GM19438 (cell line): ENCODE data around the gene KCNQ5.
"Not testable (repeated sequence)": the region's sequence is repeated elsewhere in the genome, so short reads cannot be mapped to it uniquely, and the experiment has no call there.

ENCODE experiments used
- ATAC-seq: cut with Tn5 transposase; IDR thresholded peaks from one replicate; pipeline ENCODE4 v1.9.1; 2021; ENCODE audit warnings: low read depth; ENCODE audit not compliant: unreplicated experiment

The KCNQ5 gene

DNA sequence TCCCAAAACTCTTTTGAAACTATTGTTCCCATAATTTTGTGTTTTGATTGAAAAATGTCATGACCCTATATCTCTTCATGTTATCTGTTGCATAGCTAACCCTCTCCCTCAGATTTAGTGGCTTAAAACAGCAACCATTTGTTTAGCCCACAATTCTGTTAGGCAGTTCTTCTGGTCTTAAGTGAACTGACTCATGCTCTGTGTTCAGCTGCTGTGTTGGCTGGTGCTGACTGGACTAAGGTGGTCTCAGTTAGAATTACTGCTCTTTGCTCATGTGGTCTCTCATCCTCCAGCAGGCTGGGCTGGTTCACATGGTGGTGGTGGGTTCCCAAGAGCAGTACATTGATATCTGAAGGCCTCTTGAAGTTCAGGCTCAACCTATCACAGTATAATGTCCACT, 522.7 kb downstream of the KCNQ5 start:
- no peak for ATAC-seq

DNA sequence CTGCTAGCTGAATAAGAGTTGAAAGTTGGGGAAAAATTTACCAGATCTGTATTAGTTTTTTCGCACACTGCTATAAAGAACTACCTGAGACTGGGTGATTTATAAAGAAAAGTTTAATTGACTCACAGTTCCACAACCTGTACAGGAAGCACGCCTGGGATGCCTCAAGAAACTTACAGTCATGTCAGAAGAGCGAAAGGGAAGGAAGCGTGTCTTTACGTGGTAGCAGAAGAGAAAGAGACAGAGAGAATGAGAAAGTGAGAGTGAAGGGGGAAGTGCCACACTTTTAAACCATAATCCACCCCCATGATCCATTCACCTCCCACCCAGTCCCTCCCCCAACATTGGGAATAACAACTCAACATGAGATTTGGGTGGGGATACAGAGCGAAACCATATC, 523.8 kb downstream of the KCNQ5 start:
- ATAC-seq, result no peak

DNA sequence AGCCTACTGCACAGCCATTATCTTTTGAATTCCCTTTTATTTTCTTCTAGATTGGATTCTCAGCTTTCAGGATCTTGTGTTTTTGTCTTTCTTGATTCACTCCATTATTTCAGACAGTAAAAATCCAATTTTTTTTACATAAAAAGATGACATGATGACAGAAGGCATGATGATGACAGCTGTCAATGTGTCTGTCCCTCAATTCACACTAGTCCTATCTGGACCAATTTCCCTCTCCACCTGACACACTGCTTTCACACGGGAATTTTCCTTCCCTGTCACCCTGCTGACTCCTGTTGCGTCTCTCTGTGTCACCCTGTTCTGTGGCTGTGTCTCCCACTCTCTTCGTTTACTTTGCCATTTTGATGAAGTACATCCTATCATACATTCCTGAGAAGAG, 529.9 kb downstream of the KCNQ5 start:
- ATAC-seq, result no peak

DNA sequence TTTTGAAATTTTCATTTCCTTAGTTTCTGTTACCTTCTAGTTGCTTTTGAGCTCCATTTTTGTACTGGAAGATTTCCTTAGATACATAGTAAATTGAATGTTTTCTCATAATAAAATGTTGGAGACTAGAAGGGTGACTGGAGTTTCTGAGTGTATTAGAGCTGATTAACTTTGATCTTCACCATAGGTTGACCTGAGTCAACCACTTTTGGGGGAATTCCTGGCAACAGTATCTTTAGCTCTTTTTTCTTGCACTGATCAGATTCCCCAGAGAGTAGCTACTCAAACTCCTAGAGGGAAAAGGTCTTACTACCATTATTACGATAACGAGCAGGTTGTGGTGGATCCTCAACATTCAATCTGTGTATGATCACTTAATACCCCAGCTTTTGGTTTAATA, 530.7 kb downstream of the KCNQ5 start:
- ATAC-seq, result no peak

DNA sequence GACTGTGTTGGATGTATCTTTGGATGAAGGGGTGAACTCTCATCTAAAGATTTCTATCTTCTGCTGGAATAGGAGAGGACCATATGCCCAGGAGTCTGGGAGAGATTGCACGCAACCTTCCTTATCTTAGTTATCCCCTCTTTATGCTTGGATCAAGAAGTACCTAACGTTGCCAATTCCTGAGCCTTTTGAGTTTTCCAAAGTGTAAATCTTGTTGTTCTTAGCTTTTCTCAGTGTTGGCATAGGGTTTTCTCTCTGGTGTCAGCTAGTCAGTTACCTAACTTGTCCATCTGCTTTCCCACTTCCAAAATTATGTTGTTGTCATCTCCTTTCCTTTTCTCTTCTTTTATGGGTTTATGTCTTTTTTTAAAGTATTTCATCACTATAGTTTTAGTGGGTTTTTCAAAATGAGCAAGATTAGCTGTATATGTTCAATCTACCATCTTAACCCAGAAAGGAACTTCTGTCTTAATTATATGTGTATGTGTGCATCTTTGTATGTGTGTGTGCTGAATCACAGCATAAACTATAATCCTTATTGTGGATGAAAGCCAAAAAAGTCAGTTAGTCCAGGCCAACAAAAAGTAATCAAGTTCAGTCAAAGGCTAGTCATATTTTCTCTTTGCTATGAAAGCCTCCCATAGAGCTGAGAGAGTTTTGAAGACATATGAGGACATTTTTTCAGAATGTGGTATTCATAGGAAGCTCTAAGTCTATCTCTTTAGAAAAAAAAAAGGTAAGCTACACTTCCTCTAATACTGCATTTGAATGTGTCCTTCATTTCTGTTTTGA, 531.3 kb downstream of the KCNQ5 start:
- ATAC-seq, result no peak

DNA sequence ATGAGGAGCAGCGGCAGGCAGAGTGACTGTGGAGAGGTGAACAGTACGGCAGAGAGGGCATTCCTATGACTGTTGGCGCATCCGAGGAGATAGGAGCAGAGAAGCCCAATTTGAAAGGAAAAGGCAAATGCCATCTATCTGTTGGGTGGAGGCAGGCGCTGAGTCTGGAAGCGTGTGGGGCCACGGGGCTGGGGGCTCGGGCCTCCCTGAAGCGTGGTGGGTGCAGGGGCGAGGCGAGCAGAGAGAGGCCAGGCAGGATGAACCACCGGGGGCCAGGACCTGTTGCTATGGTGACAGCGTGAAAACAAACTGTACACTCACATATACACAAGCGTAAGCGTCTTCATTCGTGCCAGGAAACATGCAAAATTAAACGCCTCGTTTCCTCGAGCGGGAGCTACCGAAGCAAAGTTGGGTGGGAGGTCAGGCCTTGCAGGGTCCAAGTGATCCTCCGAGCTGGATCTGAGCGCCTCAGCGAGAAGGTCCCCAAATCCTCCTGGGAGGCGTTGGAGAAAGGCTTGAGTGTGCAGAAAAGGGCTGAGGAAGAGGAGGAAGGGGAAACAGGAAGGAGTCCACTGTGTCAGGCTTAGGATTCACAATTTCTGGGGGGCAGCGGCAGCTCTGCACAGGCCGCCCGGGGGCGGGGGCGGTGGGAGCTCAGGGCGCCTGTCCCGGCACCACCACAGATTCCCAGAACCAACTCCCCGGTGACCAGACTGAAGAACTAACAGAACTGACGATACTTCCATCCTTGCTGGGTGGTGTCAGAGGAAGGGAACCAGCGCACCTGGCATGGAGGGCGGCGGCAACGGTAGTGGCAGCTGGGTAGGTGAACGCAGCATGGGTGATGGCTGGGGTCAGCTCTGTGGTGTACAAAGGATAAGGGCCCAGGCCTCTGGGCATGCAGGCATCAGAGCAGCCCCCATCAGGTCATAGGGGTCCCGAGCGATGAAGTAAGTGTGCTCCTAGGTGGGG, 535.2 kb downstream of the KCNQ5 start:
- no peak for ATAC-seq

DNA sequence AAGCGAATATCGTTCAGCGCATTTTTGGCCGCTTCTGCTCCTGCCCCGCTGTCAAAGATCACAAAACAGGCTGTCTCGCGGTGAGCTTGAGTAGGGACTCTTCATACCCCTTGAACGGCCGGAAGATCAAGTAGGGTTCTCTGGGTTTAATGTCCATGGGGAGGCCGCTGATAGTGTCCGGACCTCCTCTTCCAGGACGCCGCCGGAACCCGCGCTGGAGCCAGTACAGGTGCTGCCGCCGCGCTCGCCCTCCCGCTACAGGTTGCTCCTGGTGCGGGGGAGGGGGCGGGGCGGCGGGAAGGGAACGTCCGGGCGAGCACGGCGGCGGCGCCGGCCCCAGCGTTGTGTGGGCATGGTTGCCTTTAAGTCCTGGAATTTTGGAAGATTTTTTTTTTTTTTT, 536.0 kb downstream of the KCNQ5 start:
- no peak for ATAC-seq

DNA sequence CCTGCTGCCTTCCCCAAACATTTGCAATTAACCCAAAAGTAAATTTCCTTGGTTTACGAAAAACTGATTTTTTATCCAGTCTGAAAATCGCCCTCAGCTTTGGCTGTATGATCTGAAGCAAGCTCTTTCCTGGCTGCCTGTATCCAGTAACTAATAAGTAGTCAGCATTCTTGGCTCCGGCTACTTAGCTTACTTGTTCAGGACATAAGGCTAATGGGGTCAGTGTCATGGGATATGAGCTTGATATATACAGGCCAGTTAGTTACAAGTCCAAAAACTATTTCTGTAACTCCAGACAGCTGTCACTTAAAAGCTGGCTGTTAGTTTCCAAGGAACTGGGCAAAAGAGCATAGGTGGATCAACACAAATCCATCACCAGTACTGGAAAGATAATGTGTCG, 547.2 kb downstream of the KCNQ5 start:
- no peak for ATAC-seq

DNA sequence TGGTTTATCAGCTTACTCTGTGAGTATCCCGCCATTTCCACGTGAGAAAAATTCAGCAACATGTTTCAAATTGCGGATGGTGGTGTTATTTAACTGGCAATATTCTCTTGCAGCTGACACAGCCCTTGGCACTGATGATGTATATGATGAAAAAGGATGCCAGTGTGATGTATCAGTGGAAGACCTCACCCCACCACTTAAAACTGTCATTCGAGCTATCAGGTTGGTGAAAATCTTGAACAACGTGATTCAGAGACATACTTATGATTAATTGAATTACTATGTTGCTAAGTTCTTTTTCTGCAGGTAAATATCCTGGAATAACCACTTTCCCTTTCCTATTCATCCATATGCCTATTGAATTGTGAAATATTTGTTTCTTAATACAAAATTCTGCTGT, 547.8 kb downstream of the KCNQ5 start:
- no peak for ATAC-seq

DNA sequence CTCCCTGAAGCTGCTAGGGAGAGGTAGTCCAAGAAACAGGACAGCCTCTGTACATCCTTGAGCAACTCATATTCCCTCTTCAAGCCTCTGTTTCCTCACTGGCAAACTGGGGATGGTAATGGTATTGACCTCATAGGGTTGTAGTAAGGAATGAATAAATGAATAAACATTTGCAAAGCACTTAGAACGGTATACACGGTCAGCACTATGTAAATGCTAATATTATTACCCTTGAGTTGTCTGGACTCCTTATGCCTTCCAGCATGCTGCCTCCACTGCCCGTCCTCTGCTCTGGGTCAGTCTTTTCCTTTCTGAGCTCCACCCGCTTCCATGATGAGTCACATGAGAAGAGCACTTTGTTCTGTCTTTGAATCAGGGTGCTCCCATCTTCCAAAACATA, 552.8 kb downstream of the KCNQ5 start:
- ATAC-seq, result no peak

DNA sequence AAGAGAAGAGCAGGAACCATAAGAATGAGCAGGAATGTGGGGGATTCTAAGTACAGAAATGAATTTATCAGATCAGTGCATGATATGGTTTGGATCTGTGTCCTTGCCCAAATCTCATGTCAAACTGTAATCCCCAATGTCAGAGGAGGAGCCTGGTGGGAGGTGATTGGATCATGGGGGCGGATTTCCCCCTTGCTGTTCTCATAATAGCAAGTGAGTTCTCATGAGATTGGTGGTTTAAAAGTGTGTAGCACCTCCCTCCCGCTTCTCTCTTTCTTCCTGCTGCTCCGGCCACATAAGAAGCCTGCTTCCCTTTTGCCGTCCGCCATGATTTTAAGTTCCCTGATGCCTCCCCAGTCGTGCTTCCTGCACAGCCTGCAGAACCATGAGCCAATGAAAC, 554.2 kb downstream of the KCNQ5 start:
- no peak for ATAC-seq

DNA sequence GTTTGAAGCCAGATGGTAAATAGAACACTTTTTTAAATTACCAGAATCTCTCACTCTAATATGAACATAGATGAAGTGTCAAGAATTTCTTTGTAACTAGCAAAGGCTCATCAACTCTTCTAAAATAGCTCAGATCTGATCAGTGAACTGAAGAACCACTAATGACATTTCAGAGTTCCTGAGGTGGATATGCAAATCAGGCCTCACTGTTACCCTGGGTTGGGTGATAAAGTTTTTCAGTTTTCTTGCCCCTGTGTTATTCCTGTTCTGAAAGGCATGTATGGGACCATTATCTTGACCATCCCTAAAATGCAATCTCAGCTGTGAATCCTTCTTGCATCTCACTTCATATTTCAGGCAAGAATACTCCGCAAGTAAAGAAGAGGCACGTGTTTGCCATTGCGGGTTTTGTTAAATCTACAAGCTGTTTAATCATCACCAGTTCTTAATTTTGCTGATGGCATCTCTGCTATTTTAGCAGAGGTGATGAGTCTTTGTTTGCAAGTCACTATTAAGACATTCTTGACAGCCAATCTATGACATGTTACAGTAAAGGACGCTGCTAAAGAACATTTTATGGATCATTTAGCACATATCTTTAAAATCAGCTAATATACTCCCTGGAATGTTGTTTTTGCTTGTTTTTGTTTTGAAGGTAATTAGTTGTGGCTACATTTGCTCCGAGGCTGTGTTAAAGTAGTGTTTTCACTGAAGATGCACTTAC, 555.5 kb downstream of the KCNQ5 start:
- ATAC-seq, result peak; percentile 52

DNA sequence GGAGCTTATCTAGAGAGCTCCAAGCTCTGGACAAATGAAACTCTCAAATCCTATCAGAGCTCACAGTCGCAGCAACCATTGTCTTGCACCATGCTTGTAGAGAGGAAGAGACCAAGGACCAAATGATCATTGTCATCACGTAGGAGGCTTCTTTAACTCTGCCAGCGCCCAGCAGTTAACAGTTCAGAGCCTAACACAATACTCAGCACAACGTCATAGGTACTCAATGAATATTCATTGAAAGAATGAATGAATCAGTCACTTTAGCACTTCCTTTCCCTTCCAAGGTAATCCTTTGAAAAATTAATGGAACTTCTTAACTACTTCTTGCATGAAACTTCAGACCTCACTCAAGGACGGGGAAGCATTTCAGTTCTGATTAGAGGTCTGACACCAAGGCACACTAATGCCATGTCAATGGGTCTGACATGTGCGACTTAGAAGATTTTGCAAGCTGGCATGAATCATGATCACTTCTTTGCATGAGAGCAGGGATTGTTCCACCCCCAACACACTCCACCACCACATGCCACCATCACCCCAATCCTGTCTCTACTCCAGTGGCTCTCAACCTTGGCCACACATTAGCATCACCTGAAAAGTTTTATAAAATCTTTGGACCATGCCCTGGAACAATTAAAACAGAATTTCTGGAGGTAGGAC, 558.3 kb downstream of the KCNQ5 start:
- ATAC-seq, result no peak

DNA sequence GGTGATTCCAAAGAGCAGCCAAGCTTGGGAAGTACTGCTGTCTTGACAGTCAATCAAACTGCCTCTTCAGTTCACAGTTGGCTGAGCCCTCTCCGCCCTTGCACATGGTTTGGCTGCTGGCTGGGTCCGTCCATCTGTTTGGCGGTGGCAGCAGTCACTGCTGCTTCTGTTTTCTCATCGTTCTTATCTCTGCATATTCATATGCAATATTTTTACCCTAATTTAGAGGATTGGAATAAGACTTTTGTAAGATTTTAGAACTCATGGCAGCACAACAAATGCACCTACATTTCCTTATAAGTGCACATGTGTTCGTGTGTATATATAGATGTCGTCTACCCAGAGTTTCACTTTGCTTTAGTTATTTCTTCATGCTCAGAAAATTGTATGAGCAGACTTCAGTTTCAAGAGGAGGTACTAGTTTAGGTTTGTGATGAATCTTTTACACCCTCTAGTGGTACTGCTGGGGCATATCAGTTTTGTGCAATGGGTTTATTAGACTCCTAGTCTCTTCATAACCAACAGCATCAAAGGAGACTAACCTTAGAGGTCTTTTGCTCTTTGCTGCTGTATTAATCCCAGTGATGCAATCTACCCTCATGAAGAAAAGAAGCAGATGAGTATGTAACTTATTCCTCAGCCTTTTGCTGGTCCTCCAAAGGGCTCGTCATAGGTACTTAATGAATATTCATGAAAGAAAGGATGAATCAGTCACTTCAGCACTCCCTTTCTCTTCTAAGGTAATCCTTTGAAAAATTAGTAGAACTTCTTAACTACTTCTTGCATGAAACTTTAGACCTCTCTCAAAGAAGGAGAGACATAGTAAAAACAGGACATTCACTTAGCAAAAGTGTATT, 559.1 kb downstream of the KCNQ5 start:
- ATAC-seq, result peak; percentile 87

DNA sequence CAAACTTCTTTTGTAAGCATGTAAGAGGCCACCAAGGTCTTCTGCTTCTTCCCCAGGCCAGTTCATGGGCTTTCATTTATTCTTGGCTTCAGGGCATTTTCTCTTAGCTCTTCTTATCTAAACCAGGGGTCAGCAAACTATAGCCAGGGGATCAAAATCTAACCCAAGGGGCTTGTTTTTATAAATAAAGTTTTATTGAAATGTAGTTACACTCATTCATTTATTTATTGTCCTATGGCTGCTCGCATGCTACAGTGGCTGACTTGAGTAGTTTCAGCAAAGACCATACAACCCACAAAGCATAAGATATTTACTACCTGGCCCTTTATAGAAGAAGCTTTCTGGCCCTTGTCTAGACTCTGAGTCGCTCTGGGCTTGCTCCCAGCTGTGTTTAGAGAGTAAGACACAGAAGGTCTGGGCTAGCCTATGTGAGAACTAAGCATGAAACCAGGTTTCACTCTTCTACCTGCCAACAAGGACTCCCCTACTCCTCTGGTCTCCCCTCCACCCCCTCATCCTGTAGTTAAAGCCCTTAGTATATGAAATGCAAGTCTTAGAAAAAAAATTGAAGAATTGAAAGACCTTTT, 560.2 kb downstream of the KCNQ5 start:
- no peak for ATAC-seq

DNA sequence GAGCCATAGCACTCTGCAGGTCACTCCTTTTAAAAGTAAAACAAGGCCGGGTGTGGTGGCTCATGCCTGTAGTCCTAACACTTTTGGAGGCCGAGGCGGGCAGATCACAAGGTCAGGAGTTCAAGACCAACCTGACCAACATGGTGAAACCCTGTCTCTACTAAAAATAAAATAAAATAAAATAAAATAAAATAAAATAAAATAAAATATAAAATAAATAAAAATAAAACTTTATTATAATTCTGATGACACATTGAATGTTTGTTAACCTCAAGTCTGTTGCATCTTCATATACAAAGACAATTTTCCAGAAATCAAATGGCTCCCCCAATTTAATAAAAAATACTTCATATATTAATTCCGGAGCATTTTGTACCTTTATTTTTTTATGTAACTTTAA, 571.4 kb downstream of the KCNQ5 start:
- ATAC-seq, result not testable (repeated sequence)

DNA sequence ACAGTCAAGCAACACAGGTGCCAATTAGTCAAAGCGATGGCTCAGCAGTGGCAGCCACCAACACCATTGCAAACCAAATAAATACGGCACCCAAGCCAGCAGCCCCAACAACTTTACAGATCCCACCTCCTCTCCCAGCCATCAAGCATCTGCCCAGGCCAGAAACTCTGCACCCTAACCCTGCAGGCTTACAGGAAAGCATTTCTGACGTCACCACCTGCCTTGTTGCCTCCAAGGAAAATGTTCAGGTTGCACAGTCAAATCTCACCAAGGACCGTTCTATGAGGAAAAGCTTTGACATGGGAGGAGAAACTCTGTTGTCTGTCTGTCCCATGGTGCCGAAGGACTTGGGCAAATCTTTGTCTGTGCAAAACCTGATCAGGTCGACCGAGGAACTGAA, 572.9 kb downstream of the KCNQ5 start:
- ATAC-seq, result no peak

DNA sequence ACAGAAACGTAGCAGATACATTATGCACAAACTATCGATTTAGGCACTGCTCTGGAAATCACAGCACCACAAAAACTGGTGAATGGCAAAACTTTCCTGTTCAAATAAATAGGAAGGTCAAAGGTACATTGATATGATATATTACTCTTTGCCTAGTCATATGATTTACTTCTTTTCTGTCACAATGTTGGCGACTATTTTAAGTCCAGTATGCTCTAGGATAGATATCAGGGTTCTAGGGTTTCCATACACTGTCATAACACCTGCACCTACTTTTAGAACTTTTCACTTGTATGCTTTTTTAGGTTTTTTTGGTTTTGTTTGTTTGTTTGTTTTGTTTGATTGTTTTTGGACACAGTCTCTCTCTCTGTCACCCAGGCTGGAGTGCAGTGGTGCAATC, 578.4 kb downstream of the KCNQ5 start:
- no peak for ATAC-seq

DNA sequence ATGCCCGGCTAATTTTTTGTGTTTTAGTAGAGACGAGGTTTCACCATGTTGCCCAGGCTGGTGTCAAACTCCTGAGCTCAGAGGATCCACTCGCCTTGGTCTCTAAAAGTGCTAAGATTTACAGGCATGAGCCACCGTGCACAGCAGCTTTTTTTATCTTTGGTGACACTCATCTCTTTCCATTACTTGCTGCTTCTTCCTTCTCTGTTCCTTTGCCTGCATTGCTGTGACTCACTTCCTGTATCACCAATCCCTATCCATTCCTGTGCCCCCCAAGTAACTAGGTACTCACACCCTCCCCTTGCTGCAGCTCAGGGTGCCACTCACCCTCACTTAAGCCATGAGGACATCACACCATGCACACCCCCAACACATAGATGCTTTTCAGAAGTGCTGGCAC, 578.9 kb downstream of the KCNQ5 start:
- ATAC-seq, result no peak
